GM18909 (cell line): ENCODE data around the gene VSIG10L2.

Experiments
- ATAC-seq: cut with Tn5 transposase; IDR thresholded peaks from one replicate; pipeline ENCODE4 v1.9.1; 2021; ENCODE audit warnings: mild to moderate bottlenecking; ENCODE audit not compliant: unreplicated experiment, poor library complexity

VSIG10L2 gene

DNA sequence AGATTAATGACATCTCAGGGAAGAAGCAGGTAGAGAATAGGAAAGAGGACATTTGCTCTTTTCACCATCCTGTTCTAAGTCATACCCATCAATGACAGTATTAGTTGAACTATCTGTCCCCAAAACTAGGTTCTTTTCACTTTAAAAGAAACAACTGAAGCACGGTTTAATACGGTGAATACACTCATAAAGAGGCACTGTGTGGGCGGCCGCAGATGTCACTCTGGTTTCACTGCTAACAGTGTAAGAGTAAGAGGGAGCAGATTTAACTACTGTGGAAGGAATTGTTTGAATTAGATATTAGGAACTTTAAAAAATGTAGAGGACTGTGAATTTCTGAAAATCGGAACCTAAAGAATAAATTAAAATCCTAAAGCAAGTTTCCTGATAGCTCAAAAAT lies 49.5 kb downstream of the VSIG10L2 start:
- ATAC-seq: no peak

GRCh38 chr11:125998267-125998666 lies 52.4 kb downstream of the VSIG10L2 start:
- ATAC-seq: no peak

- no peak for ATAC-seq
These were observed 53.5 kb downstream of the VSIG10L2 start for GRCh38 chr11:125999234-125999880.

DNA sequence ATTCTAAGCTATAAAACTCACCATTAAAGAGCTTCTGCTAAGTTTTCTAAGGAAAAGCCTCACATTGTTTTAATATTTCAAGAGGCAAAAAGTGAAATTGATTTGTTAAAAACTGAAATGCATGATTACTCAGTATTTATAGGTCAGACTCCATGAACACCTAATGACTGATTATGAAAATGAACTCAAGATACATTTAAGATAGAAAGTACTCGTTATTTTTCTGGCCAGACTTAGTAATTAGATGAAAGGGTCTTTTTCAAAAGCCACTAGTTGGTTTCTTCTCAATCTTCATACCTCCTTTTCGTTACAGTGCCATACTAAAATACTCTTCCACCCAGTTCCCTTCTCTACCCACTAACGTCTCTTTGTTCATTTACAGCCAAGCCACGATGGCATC lies 56.3 kb downstream of the VSIG10L2 start:
- no peak for ATAC-seq
